MM.1S (cell line): ENCODE measurements around the gene FRS3.

ENCODE experiments used
- DNase-seq: peaks from one replicate; pipeline ENCODE4 v3.0.0-alpha.2; 2015
- H2AFZ ChIP-seq: fragments of 300-600 bp; sonication (generic); 2 replicates; pipeline ENCODE4 v1.6.0; 2016; ENCODE audit warnings: antibody characterized with exemption, low read length
- H3F3A ChIP-seq: fragments of 300-600 bp; sonication (generic); 2 replicates; pipeline ENCODE4 v1.6.1; 2016; ENCODE audit warnings: mild to moderate bottlenecking, antibody characterized with exemption, low read length, moderate library complexity, mixed read lengths; ENCODE audit not compliant: insufficient read depth
- H3K27ac ChIP-seq: fragments of 300-600 bp; sonication (generic); 2 replicates; pipeline ENCODE4 v1.5.1; 2016; ENCODE audit warnings: mild to moderate bottlenecking, low read length
- H3K27me3 ChIP-seq: fragments of 300-600 bp; sonication (generic); replicated peaks from 2 replicates; pipeline ENCODE4 v1.6.0; 2016; ENCODE audit warnings: low read length; ENCODE audit not compliant: insufficient read depth
- H3K36me3 ChIP-seq: fragments of 300-600 bp; sonication (generic); replicated peaks from 2 replicates; pipeline ENCODE4 v1.6.1; 2016; ENCODE audit warnings: mild to moderate bottlenecking, low read length, mixed read lengths; ENCODE audit not compliant: insufficient read depth
- H3K4me1 ChIP-seq: fragments of 300-600 bp; sonication (generic); 2 replicates; pipeline ENCODE4 v1.6.1; 2016; ENCODE audit warnings: low read length, mixed read lengths
- H3K4me2 ChIP-seq: fragments of 300-600 bp; sonication (generic); 2 replicates; pipeline ENCODE4 v1.6.0; 2016; ENCODE audit warnings: low read depth, low read length
- H3K4me3 ChIP-seq: fragments of 300-600 bp; sonication (generic); 2 replicates; pipeline ENCODE4 v1.5.1; 2016; ENCODE audit warnings: low read length, mixed read lengths
- H3K79me2 ChIP-seq: fragments of 300-600 bp; sonication (generic); 2 replicates; pipeline ENCODE4 v1.6.1; 2016; ENCODE audit warnings: mixed run types, low read length, mixed read lengths
- H3K9ac ChIP-seq: fragments of 300-600 bp; sonication (generic); 2 replicates; pipeline ENCODE4 v1.6.1; 2016; ENCODE audit warnings: low read length, mixed read lengths
- H3K9me2 ChIP-seq: fragments of 300-600 bp; sonication (generic); replicated peaks from 2 replicates; pipeline ENCODE4 v1.6.1; 2016; ENCODE audit warnings: mild to moderate bottlenecking, low read length, mixed read lengths; ENCODE audit not compliant: insufficient read depth
- H3K9me3 ChIP-seq: fragments of 300-600 bp; sonication (generic); replicated peaks from 2 replicates; pipeline ENCODE4 v1.6.1; 2016; ENCODE audit warnings: mild to moderate bottlenecking, low read length, mixed read lengths; ENCODE audit not compliant: insufficient read depth
- H4K20me1 ChIP-seq: fragments of 300-600 bp; sonication (generic); 2 replicates; pipeline ENCODE4 v1.6.1; 2016; ENCODE audit warnings: mild to moderate bottlenecking, low read length, moderate library complexity, mixed read lengths; ENCODE audit not compliant: insufficient read depth
- CTCF ChIP-seq: fragments of 300-600 bp; sonication (generic); IDR thresholded peaks from 2 replicates; pipeline ENCODE4 v1.5.1; 2016; ENCODE audit warnings: antibody characterized with exemption, low read length, mixed read lengths
- EZH2 ChIP-seq: fragments of 300-600 bp; sonication (generic); optimal IDR thresholded peaks from 2 replicates; pipeline ENCODE3; 2017; ENCODE audit warnings: low read depth, mild to moderate bottlenecking, antibody characterized with exemption, low read length, mixed read lengths
- EZH2phosphoT487 ChIP-seq: fragments of 300-600 bp; sonication (generic); IDR thresholded peaks from 2 replicates; pipeline ENCODE4 v1.6.1; 2018; ENCODE audit warnings: antibody characterized with exemption, low read length

Gene FRS3

GRCh38 chr6:41740366-41741162 is 39.1 kb downstream of the FRS3 start:
- TF ChIP-seq EZH2phosphoT487 (no peak), EZH2 (no peak), CTCF (no peak)
- H3K9me2 ChIP-seq: no peaks in the 10 kb centered on the region
- no peaks in the 10 kb centered on the region; the same call in 1 of the 2 replicates for H3K27me3 ChIP-seq
- H4K20me1 ChIP-seq: no peaks in the 10 kb centered on the region
- no peaks in the 10 kb centered on the region for H3F3A ChIP-seq
- no peaks in the 10 kb centered on the region for H3K36me3 ChIP-seq
- peaks cover 4% of the 10 kb centered on the region; the same call in 1 of the 2 replicates for H3K4me1 ChIP-seq
- no peak for DNase-seq
- no peak overlapping the region for H3K4me3 ChIP-seq
- H3K4me2 ChIP-seq: no peak overlapping the region
- H3K9ac ChIP-seq: no peak overlapping the region
- H3K79me2 ChIP-seq: no peaks in the 10 kb centered on the region
- no peak overlapping the region for H3K27ac ChIP-seq
- H3K9me3 ChIP-seq: no peaks in the 10 kb centered on the region
- no peak overlapping the region for H2AFZ ChIP-seq

GRCh38 chr6:41739041-41739440 is 40.7 kb downstream of the FRS3 start:
- DNase-seq: no peak
- peaks cover 4% of the 10 kb centered on the region; the same call in 1 of the 2 replicates for H3K4me1 ChIP-seq

GRCh38 chr6:41737591-41738130 is 42.0 kb downstream of the FRS3 start:
- DNase-seq: no peak
- H3K27ac ChIP-seq: no peak overlapping the region
- H3K36me3 ChIP-seq: no peaks in the 10 kb centered on the region
- no peak overlapping the region for H3K4me2 ChIP-seq
- no peak overlapping the region for H3K9ac ChIP-seq
- no peak overlapping the region for H2AFZ ChIP-seq
- H3K27me3 ChIP-seq: no peaks in the 10 kb centered on the region; the same call in 1 of the 2 replicates
- no peaks in the 10 kb centered on the region for H3K9me2 ChIP-seq
- no peaks in the 10 kb centered on the region for H4K20me1 ChIP-seq
- H3K79me2 ChIP-seq: peaks cover 10% of the 10 kb centered on the region
- TF ChIP-seq CTCF (no peak), EZH2phosphoT487 (no peak), EZH2 (no peak)
- peaks cover 16% of the 10 kb centered on the region for H3K4me1 ChIP-seq
- no peak overlapping the region for H3K4me3 ChIP-seq
- no peaks in the 10 kb centered on the region for H3K9me3 ChIP-seq
- H3F3A ChIP-seq: peaks cover 15% of the 10 kb centered on the region

More at GRCh38 chr6:41739041-41739440, 40.7 kb downstream of the FRS3 start:
- Histone ChIP-seq H3F3A (peaks cover 1% of the 10 kb centered on the region; the same call in 1 of the 2 replicates), H3K79me2 (no peaks in the 10 kb centered on the region), H3K36me3 (no peaks in the 10 kb centered on the region), H4K20me1 (no peaks in the 10 kb centered on the region), H3K9me2 (no peaks in the 10 kb centered on the region), H3K4me2 (no peak overlapping the region), H3K9ac (no peak overlapping the region), H3K27ac (no peak overlapping the region), H2AFZ (no peak overlapping the region), H3K4me3 (no peak overlapping the region), H3K9me3 (no peaks in the 10 kb centered on the region), H3K27me3 (no peaks in the 10 kb centered on the region; the same call in 1 of the 2 replicates)
- TF ChIP-seq EZH2: no peak
- no peak for TF ChIP-seq EZH2phosphoT487
- TF ChIP-seq CTCF: no peak
